Myocyte (in vitro differentiated cells): Measurements from ENCODE around the gene PBX1. TPM values are rescaled to one million over a fixed set of nuclear protein-coding genes. Genes with fewer than 3 reads are reported as not detected.

Experiments used
- DNase-seq: peaks from one replicate; pipeline ENCODE4 v3.0.0-alpha.2; 2012; ENCODE audit warnings: low read depth
- total RNA-seq: library from RNA; depleted of rRNA; stranded (reverse); fragments of >200 nt; gene quantifications from 2 replicates; pipeline ENCODE4 v1.2.3, GENCODE V29; 2014

Gene PBX1
- total RNA-seq, 1 donor from 2014 or later, result 4.6 TPM

GRCh38 chr1:164664127-164664526 lies 105.1 kb downstream of the PBX1 start:
- DNase-seq, result no peak

GRCh38 chr1:164667001-164667400 lies 108.0 kb downstream of the PBX1 start:
- no peak for DNase-seq

GRCh38 chr1:164667600-164667999 lies 108.6 kb downstream of the PBX1 start:
- DNase-seq, result no peak

GRCh38 chr1:164668491-164669400 lies 109.8 kb downstream of the PBX1 start:
- DNase-seq, result no peak

- DNase-seq, result no peak
Observed at GRCh38 chr1:164670026-164670425, 111.0 kb downstream of the PBX1 start.

- no peak for DNase-seq
Observed at GRCh38 chr1:164670786-164671185, 111.8 kb downstream of the PBX1 start.

- DNase-seq, result no peak
Observed at GRCh38 chr1:164671323-164671965, 112.5 kb downstream of the PBX1 start.

GRCh38 chr1:164671966-164672571 lies 113.1 kb downstream of the PBX1 start:
- no peak for DNase-seq

- DNase-seq, result no peak
Observed at GRCh38 chr1:164672588-164672987, 113.6 kb downstream of the PBX1 start.

GRCh38 chr1:164673584-164674214 lies 114.7 kb downstream of the PBX1 start:
- peak; percentile 26 for DNase-seq

- no peak for DNase-seq
Observed at GRCh38 chr1:164675342-164675904, 116.4 kb downstream of the PBX1 start.

- DNase-seq, result no peak
Observed at GRCh38 chr1:164678136-164678700, 119.2 kb downstream of the PBX1 start.

- DNase-seq, result no peak
Observed at GRCh38 chr1:164682570-164682969, 123.6 kb downstream of the PBX1 start.

- DNase-seq, result no peak
Observed at GRCh38 chr1:164683235-164683634, 124.3 kb downstream of the PBX1 start.

GRCh38 chr1:164685266-164686035 lies 126.5 kb downstream of the PBX1 start:
- no peak for DNase-seq

GRCh38 chr1:164687777-164688176 lies 128.8 kb downstream of the PBX1 start:
- DNase-seq, result no peak

- no peak for DNase-seq
Observed at GRCh38 chr1:164688791-164689190, 129.8 kb downstream of the PBX1 start.

GRCh38 chr1:164689672-164690511 lies 130.9 kb downstream of the PBX1 start:
- DNase-seq, result no peak

- no peak for DNase-seq
Observed at GRCh38 chr1:164692420-164692819, 133.4 kb downstream of the PBX1 start.
